T-helper 2 cell (primary cell): ENCODE data around the gene LAYN.

Experiments used
- DNase-seq, 5 experiments: peaks; one replicate each; pipeline versions ENCODE4 v3.0.0 to v3.0.0-alpha.2; 2012 to 2022
- total RNA-seq, 2 donors: gene quantifications; one replicate each; lab custom pipeline; 2026; lab: John Stamatoyannopoulos, UW

Gene LAYN
- total RNA-seq, result 2.5 to 5.0 reads per million in 2 donors

GRCh38 chr11:111540114-111540936 is at the start of gene LAYN:
TSS of gene LAYN (plus strand) at chr11:111540720. CDS start at chr11:111540844, 124 bp downstream.
- peak in 3 of 5 experiments; percentile 26 to 40 (median 38) for DNase-seq

GRCh38 chr11:111494040-111494439 is 46.5 kb upstream of the LAYN start:
- no peak for DNase-seq

- no peak for DNase-seq
Measured at GRCh38 chr11:111499483-111499882, 41.0 kb upstream of the LAYN start.

- DNase-seq, result no peak
Measured at GRCh38 chr11:111500481-111500880, 40.0 kb upstream of the LAYN start.

GRCh38 chr11:111502611-111503010 is 37.9 kb upstream of the LAYN start:
- no peak for DNase-seq

- no peak for DNase-seq
Measured at GRCh38 chr11:111510311-111510710, 30.2 kb upstream of the LAYN start.

GRCh38 chr11:111512296-111513239 is 28.0 kb upstream of the LAYN start, which contains the start of gene BTG4:
TSS of gene BTG4 (minus strand) at chr11:111512386. CDS start at chr11:111498776, 13,610 bp downstream.
- DNase-seq, result peak in 2 of 5 experiments; percentile 8 to 41

GRCh38 chr11:111513240-111513605 is 27.3 kb upstream of the LAYN start:
- DNase-seq, result no peak

GRCh38 chr11:111514216-111515031 is 26.1 kb upstream of the LAYN start, which contains the start of gene HOATZ:
TSS of gene HOATZ (plus strand) at chr11:111514778. CDS start at chr11:111514785, 7 bp downstream.
- peak in 1 of 5 experiments; percentile 9 for DNase-seq

GRCh38 chr11:111515591-111515990 is 24.9 kb upstream of the LAYN start:
- DNase-seq, result no peak

- DNase-seq, result no peak
Measured at GRCh38 chr11:111518668-111519067, 21.9 kb upstream of the LAYN start.

- no peak for DNase-seq
Measured at GRCh38 chr11:111520560-111520959, 20.0 kb upstream of the LAYN start.

- DNase-seq, result no peak
Measured at GRCh38 chr11:111521135-111521534, 19.4 kb upstream of the LAYN start.

- DNase-seq, result no peak
Measured at GRCh38 chr11:111522426-111522825, 18.1 kb upstream of the LAYN start.

GRCh38 chr11:111523343-111523742 is 17.2 kb upstream of the LAYN start:
- no peak for DNase-seq

GRCh38 chr11:111524056-111524455 is 16.5 kb upstream of the LAYN start:
- DNase-seq, result no peak

- DNase-seq, result no peak
Measured at GRCh38 chr11:111525456-111525855, 15.1 kb upstream of the LAYN start.

- no peak for DNase-seq
Measured at GRCh38 chr11:111526501-111526900, 14.0 kb upstream of the LAYN start.

- no peak for DNase-seq
Measured at GRCh38 chr11:111527279-111527678, 13.2 kb upstream of the LAYN start.

- DNase-seq, result peak in 1 of 5 experiments; percentile 71
Measured at GRCh38 chr11:111528557-111528956, 12.0 kb upstream of the LAYN start.

- DNase-seq, result no peak
Measured at GRCh38 chr11:111530091-111530490, 10.4 kb upstream of the LAYN start.

- no peak for DNase-seq
Measured at GRCh38 chr11:111531136-111531535, 9.4 kb upstream of the LAYN start.
